ENCODE results near the gene AVPR2.

- TF ChIP-seq CTCF (IDR thresholded peaks at IDR 0.05): no peak
- no peak for TF ChIP-seq EZH2 (IDR thresholded peaks at IDR 0.05; ENCODE audit: borderline replicate concordance, insufficient read depth, low read depth, low read length, poor library complexity, severe bottlenecking)
Measured at GRCh38 chrX:153871946-153872878, 32.3 kb upstream of the AVPR2 start.
